HG02623 (cell line): ENCODE results near the gene ZFP62.
A peak's percentile ranks its signal among the peaks of the same experiment; 100 is the strongest.
"Not testable (repeated sequence)": the region's sequence is repeated elsewhere in the genome, so short reads cannot be mapped to it uniquely, and the experiment has no call there.

Source experiments
- ATAC-seq: cut with Tn5 transposase; IDR thresholded peaks from one replicate; pipeline ENCODE4 v1.9.1; 2021; ENCODE audit warnings: moderate library complexity; ENCODE audit not compliant: unreplicated experiment

ZFP62 gene

DNA sequence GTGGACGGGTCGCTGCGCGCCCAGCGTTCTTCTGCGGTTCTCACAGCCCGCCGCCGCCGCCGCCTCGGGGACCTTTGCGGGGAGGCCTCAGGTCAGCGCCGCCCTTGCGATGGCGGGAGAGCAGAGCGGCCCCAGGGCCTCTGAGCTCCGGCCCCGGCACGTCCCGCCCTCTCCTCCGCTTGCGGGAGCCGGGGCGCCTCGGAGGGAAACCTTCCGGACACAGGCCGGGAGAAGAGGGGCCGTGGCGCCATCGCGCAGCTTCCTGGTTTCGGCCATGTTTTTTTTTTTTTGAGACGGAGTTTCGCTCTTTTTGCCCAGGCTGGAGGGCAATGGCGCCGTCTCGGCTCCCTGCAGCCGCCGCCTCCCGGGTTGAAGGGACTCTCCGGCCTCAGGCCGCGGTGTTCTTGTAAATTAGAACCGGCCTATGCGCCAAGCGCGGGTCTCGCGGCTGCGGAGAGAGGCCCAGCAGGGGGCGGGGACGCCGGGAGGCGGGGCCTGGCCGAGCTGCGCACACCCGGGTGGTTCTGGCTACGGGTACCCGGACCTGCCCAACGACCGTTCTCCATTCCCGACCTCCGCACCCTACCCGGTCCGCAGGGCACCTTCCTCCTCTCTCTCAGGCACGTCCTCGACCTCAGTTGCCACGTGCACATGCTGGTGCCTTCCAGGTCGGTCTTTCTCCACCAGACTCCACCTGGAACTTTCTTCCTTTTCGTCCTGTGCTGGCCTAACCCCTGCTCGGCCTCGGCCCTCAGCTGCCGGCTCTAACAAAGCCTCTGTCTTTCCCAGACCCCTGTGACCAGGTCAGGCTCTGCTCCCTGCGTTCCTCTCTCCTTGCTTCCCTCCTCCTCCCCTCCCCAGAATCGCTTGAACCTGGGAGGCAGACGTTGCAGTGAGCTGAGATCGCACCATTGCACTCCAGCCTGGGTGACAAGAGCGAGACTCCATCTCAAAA lies 29.7 kb downstream of the ZFP62 start:
- ATAC-seq = peak; percentile 65

DNA sequence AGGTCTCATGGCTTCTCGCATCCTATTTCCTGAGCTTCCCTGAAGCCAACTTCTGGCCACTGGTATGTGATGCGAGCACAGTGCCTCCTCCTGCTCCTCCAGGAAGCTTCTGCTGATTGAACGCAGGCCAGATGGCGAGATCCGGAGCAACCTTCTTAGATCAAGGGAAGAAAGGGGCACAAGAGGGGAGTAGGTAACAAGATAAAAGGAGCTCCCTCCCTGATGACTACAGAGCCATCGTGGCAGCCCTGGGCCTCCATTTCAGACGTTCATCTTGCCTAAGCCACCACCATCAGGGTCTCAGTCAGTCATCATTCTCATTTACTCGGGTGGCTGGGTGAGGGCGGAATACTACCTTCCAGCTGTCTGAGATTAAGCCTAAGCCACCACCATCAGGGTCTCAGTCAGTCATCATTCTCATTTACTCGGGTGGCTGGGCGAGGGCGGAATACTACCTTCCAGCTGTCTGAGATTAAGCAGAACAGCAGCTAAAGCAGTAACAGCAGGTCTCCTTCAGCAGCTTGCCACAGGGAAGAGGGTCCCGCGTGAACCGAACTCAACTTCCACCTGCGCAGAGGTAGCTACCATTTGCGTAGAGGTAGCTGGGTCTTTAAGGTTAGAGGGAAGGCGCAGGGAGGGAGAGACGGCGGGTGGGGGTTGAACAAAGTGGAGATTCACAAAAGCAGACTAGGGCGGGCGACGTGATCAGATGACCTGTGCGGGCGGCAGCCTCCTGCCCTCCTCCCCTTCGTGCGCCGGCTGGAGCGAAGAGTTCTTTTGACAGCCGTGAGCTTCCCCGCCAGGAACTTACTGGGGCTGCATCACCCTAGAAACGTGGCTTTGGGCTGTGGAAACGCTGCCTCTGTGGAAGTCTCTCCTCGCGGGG lies 30.6 kb downstream of the ZFP62 start:
- peak; percentile 34 for ATAC-seq

DNA sequence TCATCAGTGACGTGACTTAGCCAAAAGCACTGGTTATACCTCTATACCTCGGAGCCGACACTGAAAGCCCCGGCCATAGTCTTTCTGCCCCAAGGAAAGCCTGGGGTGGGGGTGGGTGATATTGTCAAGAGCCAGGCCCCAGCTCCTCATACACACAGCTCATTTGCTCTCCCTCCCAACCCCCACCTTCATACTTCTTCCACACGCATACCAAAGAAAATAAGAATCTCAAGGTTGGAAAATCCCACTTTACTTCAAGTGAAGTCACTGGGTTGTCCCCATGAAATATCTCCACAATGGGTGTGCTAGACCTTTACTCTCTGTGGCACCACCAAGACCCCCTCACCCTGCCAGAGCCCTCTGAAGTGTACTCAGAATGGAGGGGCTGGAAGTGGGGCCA lies 31.4 kb downstream of the ZFP62 start:
- no peak for ATAC-seq

DNA sequence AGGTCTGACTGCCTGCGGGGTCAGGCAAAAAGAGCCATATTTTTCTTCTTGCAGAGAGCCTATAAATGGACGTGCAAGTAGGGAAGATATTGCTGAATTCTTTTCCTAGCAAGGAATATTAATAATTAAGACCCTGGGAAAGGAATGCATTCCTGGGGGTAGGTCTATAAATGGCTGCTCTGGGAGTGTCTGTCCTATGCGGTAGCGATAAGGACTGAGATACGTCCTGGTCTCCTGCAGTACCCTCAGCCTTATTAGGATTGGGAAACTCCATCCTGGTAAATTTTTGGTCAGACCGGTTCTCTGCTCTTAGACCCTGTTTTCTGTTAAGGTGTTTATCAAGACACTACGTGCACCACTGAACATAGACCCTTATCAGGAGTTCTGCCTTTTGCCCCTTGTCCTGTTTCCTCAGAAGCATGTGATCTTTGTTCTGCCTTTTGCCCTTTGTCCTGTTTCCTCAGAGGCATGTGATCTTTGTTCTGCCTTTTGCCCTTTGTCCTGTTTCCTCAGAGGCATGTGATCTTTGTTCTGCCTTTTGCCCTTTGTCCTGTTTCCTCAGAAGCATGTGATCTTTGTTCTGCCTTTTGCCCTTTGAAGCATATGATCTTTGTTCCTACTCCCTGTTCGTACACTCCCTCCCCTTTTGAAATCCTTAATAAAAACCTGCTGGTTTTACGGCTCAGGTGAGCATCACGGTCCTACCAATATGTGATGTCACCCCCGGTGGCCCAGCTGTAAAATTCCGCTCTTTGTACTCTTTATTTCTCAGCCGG lies 32.1 kb downstream of the ZFP62 start:
- not testable (repeated sequence) for ATAC-seq

DNA sequence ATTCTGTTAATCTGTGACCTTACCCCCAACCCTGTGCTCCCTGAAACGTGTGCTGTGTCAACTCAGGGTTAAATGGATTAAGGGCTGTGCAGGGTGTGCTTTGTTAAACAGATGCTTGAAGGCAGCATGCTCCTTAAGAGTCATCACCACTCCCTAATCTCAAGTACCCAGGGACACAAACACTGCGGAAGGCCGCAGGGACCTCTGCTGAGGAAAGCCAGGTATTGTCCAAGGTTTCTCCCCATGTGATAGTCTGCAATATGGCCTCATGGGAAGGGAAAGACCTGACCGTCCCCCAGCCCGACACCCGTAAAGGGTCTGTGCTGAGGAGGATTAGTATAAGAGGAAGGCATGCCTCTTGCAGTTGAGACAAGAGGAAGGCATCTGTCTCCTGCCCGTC lies 33.7 kb downstream of the ZFP62 start:
- ATAC-seq = not testable (repeated sequence)

DNA sequence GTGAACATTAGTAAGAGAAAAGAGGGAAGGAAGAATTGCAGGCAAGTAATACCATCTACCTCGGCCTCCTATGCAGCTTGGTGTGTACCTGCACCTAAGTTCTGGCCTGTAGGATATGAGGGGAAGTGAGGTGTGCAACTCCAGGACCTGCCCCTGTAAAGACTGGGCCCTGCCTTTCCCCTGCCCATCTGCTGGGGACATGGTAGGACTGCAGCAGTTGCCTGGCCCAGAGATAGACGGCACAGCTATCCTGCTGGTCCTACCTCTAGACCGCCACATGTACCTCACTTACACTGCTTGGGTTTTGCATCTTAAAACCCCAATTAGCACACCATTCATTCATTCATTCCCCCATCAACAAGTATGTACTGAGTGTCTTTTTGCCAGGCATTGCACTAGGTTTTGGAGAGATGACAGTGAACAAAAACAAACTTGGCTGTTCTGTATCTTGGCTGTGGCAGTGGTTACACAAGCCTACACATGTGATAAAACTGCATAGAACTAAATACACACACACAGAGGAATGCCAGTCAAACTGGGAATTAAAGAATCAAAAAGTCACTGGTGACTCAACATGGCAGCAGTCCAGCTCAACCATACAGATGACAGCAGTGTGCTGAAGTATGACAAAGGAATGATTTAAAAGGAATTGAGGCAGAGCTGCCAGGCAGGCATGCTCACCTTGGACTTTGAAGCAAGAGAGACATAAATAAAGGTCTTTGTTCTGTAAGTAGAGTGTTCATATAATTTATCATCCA lies 35.1 kb downstream of the ZFP62 start:
- ATAC-seq = no peak

DNA sequence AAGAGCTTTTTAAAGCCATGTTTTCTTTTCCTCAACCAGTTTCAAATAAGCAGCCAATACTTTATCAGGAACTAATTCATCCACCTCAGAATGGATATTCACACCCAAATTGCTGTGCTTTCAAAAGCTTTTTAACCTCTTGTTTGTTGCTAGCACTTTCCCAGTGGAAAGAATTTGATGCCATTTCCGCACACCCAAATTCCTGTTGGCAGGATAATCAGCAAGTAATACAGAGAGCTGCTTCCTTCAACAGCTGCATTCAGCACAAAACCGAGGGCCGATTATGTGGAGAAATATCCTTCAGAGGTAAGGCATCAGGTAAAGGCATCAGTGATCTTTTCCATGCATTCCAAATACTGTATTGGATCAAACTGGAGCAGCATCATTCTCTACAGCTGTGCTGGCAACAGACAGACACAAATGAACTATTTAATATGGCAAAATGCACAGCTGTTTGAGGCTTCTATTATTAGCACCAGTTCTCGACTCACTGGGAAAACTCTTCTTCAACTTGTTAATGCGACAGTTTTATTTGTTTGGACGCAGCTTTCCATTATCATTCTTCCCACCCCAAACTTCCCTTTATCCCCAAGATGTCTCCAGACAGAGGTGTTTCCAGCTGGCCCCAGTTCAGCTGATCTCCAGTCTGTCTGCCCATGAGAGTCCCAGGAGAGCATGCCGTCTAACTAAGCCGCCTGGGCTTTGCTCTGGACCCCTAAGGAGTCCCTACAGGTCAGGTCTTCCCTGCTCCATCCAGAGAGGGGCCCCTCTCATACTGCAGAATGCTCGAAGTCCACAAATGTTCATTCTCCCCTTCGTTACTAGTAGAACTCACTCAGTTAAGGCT lies 36.2 kb downstream of the ZFP62 start:
- no peak for ATAC-seq

DNA sequence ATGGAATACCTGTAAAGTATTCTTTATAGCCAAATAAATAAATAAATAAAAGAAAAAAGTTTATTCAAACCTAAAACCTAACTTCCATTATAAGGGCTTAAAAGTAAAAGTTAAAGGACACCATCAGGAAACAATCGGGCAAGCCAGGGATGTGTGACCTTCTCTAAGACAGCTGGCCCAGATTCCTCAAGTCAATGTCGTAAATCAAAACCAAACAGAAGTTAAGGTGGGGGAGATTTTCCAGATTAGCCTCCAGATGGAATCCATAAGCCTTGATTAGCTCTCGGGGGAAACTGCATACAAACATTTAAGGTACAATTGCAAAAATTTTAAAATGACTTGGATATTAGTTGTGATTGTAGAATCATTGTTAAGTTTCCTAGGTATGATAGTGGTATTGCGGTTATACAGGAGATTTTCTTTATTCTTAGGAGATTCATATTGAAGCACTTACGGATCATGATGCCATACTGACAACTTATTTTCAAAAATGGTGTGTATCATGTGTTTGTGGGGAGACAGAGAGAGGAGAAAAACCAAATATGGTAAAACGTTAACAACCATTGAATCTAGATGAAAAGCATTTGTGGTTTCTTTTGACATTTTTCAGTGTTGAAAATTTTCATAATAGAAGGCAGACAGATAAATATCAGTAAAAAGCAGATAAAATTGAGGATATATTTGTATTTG lies 37.0 kb downstream of the ZFP62 start:
- ATAC-seq = no peak

DNA sequence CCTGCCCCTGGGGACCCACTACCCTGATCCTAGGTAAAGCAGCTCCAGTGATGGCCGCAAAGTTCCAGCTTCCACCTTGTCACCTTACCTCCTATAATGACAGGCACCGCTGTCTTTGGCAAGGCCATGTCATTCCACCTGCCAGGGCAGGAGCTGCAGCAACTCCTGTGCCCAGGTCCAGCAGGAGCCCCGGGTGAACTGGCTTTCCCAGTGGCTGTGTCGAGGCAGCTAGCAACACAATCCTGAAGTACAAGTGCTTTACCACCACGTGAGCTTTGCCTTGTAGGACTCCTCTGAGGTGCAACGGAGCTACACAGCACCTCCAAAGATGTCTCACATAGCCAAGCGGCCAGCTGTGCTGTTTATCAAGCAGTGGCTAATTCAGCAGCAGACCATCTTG lies 37.7 kb downstream of the ZFP62 start:
- ATAC-seq = no peak

DNA sequence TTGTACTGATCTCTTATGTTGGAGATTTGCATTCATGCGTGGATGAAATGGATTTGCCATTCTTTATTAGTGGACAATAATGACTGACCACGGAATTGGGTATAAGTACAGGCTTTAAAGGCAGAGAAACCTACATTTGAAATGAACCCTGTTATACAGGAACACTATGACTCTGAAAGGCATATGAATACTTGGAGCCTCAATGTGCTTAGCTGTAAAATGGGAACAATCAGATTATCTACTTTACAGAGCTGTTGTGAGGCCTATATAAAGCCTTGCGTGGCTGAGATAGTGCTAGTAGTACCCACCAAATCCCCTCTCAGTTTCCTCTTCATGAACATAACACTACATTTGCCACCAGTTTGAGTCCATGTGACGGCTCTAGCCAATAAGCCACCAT lies 39.5 kb downstream of the ZFP62 start:
- ATAC-seq = no peak

DNA sequence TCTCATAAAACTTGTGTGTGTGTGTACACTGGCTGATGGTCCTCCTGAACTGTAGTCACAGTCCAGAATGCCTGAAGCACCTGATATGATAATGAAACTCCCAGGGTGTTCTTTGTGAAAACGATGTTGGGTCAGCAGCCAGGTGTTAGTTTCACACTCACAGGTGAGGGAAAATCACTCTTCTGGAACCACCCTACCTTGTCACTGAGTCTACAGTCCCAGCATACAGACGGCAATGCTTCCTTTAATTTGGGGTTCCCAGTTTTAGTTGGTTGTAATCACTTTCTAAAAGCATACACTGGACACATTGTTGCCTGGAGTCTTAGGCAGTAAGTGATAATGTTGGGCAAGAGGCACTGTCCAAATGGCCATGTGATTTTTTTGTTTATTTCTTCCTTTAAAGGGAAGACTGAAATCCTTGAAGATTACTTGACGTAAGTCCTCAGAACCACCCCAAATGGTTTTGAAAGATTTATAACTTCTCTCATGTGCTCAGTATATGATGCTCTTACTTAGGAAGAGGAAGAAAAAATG lies 40.2 kb downstream of the ZFP62 start:
- peak; percentile 75 for ATAC-seq

DNA sequence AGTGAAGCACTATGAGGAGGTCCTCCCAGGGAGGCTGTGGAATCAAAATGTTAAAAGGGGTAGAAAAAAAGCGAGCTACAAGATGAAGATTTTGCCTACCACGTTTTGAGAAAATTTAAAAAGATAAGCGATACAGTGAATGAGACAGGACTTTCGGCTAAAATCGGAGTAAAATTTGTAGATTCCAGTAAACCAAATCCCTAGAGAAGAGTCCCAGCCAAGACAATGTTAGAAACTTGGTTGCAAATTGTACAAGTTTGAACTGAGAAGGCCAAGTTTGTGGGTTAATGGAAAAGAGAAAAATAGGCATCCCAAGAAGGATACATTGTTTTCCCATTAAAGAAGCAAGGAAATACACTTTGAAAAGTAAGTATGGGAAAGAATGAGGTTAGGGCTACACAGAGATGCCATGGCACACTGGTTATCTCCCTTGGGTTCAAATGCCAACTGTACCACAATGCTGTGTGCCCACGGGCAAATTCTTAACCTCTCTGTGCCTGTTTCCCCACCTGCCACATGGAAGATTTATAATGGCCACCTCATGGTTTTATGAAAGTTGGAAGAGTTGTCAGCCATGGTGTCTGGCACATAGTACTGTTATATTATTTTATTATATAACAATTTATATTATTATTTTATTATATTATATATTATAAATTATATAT lies 42.3 kb downstream of the ZFP62 start:
- no peak for ATAC-seq

DNA sequence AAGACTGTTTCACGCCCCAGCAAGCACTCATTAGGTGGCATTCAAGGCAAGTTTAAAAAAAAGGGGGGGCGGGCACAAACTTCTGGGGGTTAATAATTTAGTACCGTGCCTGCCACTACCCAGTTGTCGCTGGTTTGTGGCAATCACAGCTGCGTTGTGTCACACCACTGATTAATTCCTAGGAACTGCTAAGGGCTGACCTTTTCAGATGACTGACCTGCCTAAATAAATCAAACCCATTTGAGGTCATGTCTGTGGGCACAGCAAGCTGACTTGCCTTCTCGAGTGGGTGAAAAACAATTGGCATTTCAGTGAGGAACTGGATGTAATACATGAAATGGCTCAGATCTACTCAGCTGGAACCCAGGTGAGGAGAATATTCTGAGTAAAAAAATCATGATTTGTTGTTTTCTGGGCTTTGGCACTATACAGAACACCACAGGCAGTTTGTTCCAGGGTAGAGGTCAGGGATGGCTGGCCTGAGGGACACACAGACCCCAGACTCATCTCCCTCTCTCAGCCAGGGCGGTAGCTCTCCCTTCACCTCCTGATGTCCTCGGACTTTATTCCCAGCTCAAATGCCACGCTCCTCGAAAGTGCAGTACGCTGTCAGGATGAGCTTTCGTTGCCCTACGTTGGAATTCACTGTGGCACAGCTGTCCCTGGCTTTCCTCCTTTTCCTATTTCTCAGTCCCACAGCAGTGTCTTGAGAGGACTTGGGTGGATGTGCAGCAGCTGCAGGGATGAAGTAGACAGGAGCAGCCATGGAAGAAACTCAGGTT lies 43.0 kb downstream of the ZFP62 start:
- ATAC-seq = no peak

DNA sequence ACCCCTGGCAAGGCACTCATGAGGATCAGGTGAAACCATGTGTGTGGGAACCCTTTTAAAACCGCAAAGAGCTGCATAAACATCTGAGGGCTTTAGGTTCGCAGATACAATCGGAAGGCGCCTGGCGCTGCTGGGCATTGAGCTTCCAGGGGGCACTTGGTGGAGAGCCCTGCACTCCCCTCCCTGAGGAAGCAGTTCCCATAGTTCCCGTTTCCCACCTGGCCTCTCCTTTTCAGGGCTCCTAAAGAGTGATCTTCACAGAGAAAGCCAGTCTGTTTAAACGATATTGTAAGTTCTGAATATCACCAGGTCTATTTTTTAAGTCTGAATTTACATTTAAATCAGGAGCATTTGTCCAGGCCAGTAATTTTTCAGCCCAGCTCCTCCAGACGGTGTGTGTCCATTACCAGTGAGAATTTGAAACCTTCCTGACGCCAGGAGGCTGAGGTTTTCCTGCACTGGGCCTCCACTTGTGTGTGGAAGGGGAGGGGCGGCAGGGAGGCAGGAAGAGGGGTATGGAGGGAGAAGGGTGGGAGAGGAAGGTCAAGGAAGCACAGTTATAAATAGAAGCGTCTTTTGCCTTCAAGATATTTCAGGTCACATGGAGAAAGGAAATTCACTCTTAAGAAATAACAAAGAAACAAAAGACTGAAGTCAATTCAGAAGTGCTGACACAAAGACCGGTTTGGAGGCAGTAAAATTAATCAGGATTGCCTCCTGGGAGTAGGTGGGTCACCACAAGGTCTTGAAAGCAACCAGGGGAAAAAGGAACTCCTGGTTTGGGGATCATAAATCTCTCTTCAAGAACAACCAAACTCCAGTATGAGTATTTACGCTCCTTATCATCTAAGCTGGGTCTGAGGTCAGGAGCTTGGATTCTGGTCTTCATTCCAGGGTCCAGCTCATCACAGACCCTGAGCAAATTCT lies 44.2 kb downstream of the ZFP62 start:
- no peak for ATAC-seq

DNA sequence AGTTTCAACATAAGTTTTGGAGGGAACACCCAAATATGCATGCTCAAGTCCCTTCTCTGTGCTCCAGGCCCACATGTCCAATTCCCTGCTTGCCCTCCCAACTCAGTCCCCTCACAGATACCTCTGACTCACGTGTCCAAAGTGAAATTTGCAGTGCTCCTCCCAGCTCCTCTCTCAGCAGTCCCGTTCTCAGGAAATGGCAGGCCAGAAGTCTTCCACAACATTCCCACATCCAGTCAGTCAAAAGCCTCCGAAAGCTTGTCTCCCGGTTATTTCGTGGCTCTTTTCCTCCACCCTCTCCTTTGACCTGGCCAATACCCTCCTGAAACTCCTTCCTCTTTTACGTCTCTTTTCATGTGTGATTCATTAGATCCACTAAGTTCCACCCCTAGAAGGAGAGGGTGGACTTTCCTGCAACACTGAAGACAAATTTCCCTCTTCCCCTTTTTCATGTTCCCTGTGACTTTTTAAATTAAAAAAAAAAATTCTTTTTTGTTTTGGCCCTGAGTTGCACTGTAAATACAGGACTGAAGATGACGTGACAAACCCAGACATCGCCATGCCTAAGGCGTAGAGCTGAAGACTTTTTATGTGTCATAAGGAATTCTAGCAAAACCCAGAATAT lies 45.7 kb downstream of the ZFP62 start:
- ATAC-seq = no peak

DNA sequence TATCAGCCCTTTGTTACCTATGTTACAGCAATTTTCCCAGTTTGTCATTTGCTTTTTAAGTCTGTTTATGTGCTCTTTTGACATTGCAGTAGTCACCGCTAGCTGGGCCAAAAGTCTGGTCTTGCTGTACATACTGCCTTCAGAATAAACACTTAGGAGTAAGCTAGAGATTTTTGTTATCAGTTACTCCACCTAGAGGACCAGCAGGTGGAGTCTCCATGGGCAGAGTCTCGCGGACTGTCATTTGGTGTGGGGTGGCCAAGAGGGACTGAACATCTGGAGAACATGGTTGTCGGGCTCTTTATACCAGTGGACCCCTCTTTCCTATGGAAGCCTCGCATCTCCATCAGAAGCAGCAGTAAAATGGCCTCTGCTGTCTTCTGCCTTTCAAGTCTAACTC lies 47.7 kb downstream of the ZFP62 start:
- ATAC-seq = no peak
